GM18526 (cell line): Measurements from ENCODE around the gene FAM169A.

ENCODE experiments used
- POLR2A ChIP-seq: IDR thresholded peaks from 3 replicates; pipeline ENCODE4 v1.6.1; 2011; ENCODE audit not compliant: insufficient read length; ENCODE audit errors: extremely low read depth

FAM169A gene

GRCh38 chr5:74865256-74865803, 857 bp downstream of the FAM169A start:
- TF ChIP-seq POLR2A, result no peak

- no peak for TF ChIP-seq POLR2A
Observed at GRCh38 chr5:74864823-74865222, 1.4 kb downstream of the FAM169A start.

GRCh38 chr5:74863726-74864125, 2.5 kb downstream of the FAM169A start:
- no peak for TF ChIP-seq POLR2A

- no peak for TF ChIP-seq POLR2A
Observed at GRCh38 chr5:74862221-74862620, 4.0 kb downstream of the FAM169A start.

- TF ChIP-seq POLR2A, result no peak
Observed at GRCh38 chr5:74853256-74853655, 12.9 kb downstream of the FAM169A start.

- no peak for TF ChIP-seq POLR2A
Observed at GRCh38 chr5:74851684-74852353, 14.4 kb downstream of the FAM169A start.

GRCh38 chr5:74850789-74851425, 15.3 kb downstream of the FAM169A start:
- TF ChIP-seq POLR2A, result no peak

GRCh38 chr5:74850030-74850429, 16.2 kb downstream of the FAM169A start:
- no peak for TF ChIP-seq POLR2A

- no peak for TF ChIP-seq POLR2A
Observed at GRCh38 chr5:74848553-74849025, 17.6 kb downstream of the FAM169A start.

GRCh38 chr5:74839229-74839628, 27.0 kb downstream of the FAM169A start:
- no peak for TF ChIP-seq POLR2A

- no peak for TF ChIP-seq POLR2A
Observed at GRCh38 chr5:74838262-74838661, 27.9 kb downstream of the FAM169A start.

GRCh38 chr5:74837115-74837514, 29.1 kb downstream of the FAM169A start:
- no peak for TF ChIP-seq POLR2A

GRCh38 chr5:74833537-74834266, 32.5 kb downstream of the FAM169A start:
- no peak for TF ChIP-seq POLR2A

GRCh38 chr5:74829413-74829812, 36.8 kb downstream of the FAM169A start:
- TF ChIP-seq POLR2A, result no peak

- TF ChIP-seq POLR2A, result no peak
Observed at GRCh38 chr5:74822288-74822687, 43.9 kb downstream of the FAM169A start.

GRCh38 chr5:74816875-74817274, 49.3 kb downstream of the FAM169A start:
- TF ChIP-seq POLR2A, result no peak
